ENCODE results near the gene TAF1L. TPM values are rescaled to one million over a fixed set of nuclear protein-coding genes. Genes with fewer than 3 reads are reported as not detected.

TAF1L gene
- total RNA-seq, 1 donor from 2014 or later = not detected

DNA sequence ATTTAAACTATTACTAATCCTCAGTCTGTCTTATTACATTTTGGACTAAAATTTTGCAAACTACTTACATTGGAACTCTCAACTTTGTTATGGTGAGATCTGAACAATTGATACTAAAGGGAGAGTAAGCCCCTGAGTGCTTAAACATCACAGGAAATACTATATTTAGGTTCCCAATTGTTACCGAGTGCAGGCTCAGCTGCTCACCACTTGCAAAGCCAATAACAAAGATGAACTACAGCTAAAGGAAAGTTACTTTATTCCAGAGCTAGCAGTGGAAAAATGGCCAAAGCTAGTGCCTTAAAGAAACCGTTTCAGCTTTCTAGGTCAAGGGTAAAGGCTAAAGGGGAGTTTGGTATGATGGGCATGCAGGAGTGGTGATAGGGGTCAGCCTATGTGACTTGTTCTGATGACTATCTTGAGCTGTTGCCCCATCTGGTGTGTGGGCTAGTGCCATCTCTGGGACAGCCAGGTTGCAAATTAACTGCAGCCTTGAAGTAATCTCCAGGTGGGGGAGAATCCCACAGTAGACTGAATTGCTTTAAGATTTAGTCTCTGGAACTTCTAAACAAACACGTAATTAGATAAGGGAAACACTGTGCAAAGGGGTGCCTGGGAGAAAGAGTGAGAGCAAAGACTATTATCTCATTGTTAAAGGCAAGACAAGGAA lies 54.7 kb downstream of the TAF1L start:
- Mint-ChIP-seq H3K4me1 (ENCODE audit: unreplicated experiment) (peaks cover 3% of the 10 kb centered on the region), H3K36me3 (ENCODE audit: unreplicated experiment) (no peaks in the 10 kb centered on the region), H3K27me3 (ENCODE audit: unreplicated experiment) (peaks cover 48% of the 10 kb centered on the region), H3K27ac (ENCODE audit: unreplicated experiment) (no peak overlapping the region), H3K4me3 (ENCODE audit: unreplicated experiment) (no peak overlapping the region), H3K9me3 (ENCODE audit: unreplicated experiment) (no peaks in the 10 kb centered on the region)
- TF ChIP-seq, protein P1, sequence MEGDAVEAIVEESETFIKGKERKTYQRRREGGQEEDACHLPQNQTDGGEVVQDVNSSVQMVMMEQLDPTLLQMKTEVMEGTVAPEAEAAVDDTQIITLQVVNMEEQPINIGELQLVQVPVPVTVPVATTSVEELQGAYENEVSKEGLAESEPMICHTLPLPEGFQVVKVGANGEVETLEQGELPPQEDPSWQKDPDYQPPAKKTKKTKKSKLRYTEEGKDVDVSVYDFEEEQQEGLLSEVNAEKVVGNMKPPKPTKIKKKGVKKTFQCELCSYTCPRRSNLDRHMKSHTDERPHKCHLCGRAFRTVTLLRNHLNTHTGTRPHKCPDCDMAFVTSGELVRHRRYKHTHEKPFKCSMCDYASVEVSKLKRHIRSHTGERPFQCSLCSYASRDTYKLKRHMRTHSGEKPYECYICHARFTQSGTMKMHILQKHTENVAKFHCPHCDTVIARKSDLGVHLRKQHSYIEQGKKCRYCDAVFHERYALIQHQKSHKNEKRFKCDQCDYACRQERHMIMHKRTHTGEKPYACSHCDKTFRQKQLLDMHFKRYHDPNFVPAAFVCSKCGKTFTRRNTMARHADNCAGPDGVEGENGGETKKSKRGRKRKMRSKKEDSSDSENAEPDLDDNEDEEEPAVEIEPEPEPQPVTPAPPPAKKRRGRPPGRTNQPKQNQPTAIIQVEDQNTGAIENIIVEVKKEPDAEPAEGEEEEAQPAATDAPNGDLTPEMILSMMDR (IDR thresholded peaks at IDR 0.05) = no peak
- no peak for DNase-seq (ENCODE audit: extremely low spot score, unreplicated experiment)

DNA sequence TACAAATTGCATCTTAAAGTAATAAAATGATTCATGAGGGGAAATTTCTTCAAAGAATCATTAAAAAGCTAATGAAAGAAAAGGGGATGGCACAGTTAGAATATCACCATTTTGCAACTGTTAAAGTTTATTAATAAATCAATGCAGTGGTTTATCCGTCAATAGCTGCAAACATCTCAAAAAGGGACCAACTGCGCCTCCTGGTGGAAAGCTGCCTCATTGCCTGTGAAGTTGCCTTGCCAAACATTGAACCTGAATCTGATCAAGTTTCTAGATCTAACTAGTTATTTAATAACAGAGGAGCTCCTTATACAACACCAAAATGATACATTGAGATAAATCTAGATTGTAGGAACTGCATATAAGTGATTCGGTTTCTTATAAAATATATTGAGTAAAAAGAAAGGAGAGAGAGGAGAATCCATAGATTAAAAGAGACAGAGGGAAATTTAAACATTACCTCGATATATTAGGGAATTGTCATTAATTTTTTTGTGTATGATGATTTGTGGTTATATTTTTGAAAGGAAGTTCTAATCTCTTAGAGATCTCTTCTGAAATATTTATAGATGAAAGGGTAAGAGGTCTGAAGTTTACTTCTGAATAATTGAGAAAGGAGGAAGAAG lies 55.6 kb downstream of the TAF1L start:
- Mint-ChIP-seq H3K9me3 (ENCODE audit: unreplicated experiment) (no peaks in the 10 kb centered on the region), H3K4me1 (ENCODE audit: unreplicated experiment) (peaks cover 2% of the 10 kb centered on the region), H3K36me3 (ENCODE audit: unreplicated experiment) (no peaks in the 10 kb centered on the region), H3K4me3 (ENCODE audit: unreplicated experiment) (no peak overlapping the region), H3K27ac (ENCODE audit: unreplicated experiment) (no peak overlapping the region), H3K27me3 (ENCODE audit: unreplicated experiment) (peaks cover 44% of the 10 kb centered on the region)
- peak; percentile 87 for DNase-seq (ENCODE audit: extremely low spot score, unreplicated experiment)
- TF ChIP-seq, protein P1 (IDR thresholded peaks at IDR 0.05) = peak; percentile 97

Other genes with a start within 250 kb of the TAF1L start
- 8.7 and 9.8 TPM in 2 replicates for gene RIGI, start 109.5 kb downstream of the TAF1L start, total RNA-seq
- 13.4 and 14.6 TPM in 2 replicates for gene SMIM27, start 83.3 kb downstream of the TAF1L start, total RNA-seq
- gene TOPORS, start 83.1 kb downstream of the TAF1L start, total RNA-seq = 17.8 and 18.4 TPM in 2 replicates
- gene NDUFB6, start 62.5 kb downstream of the TAF1L start, total RNA-seq = 47.6 and 49.8 TPM in 2 replicates
- not detected in 2 replicates for gene TMEM215, start 147.9 kb upstream of the TAF1L start, total RNA-seq